ENCODE results near the gene KNOP1. TPM values are rescaled to one million over a fixed set of nuclear protein-coding genes. Genes with fewer than 3 reads are reported as not detected.

The KNOP1 gene
- total RNA-seq, 1 experiment from 2014 or later = 93.9 TPM

DNA sequence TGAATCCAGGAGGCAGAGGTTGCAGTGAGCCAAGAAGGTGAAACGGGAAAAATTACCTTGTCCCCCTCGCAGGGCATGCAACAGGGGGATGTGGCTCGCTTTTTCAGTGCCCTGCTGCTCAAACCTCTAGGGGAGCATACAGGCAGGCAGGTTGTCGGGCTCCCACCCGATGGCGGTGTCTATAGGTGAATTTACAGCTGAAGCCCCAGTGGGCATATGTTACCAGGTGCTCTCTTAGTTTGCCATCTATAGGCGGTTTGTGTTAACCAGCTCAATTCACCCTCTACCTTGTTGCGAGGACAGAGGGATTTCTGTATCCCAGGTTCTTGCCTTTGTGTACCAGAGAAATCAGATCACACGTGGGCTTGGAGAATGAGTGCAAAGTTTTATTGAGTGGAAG, 49.0 kb upstream of the KNOP1 start:
- peak overlapping the region; percentile 11 for H2BK12ac ChIP-seq (ENCODE audit: insufficient read length, low read depth, low read length)
- no peak overlapping the region for H3T11ph ChIP-seq (ENCODE audit: low read length)
- no peak overlapping the region for H3K4me3 Mint-ChIP-seq
- no peak overlapping the region for H3K14ac ChIP-seq (ENCODE audit: insufficient read depth, low read length)
- no peaks in the 10 kb centered on the region for H3K27me3 Mint-ChIP-seq (ENCODE audit: low read depth)
- H2BK15ac ChIP-seq (ENCODE audit: low read depth, low read length) = no peak overlapping the region
- DNase-seq = no peak
- H3K9me3 ChIP-seq (ENCODE audit: control insufficient read depth, low read depth, low read length) = no peaks in the 10 kb centered on the region
- H2BK120ac ChIP-seq (ENCODE audit: low read depth, low read length, poor library complexity, severe bottlenecking) = no peak overlapping the region
- H2BK5ac ChIP-seq (ENCODE audit: insufficient read length, low read length) = no peak overlapping the region
- no peak overlapping the region for H3K4ac ChIP-seq (ENCODE audit: low read depth, low read length)
- H4K8ac ChIP-seq (replicated peaks; ENCODE audit: insufficient read length, low read depth, low read length) = no peak overlapping the region
- H4K5ac ChIP-seq (ENCODE audit: insufficient read length, low read depth, low read length) = no peak overlapping the region
- WGBS (ENCODE audit: extremely low coverage, insufficient read length, low lambda C conversion rate) = no CpG with 5 or more reads among the region's 9 CpGs
- no peaks in the 10 kb centered on the region for H3K79me1 ChIP-seq (ENCODE audit: insufficient read depth, low read depth, low read length, poor library complexity, severe bottlenecking)
- H2AK5ac ChIP-seq (ENCODE audit: insufficient read length, low read length) = no peak overlapping the region
- H3K4me2 ChIP-seq (ENCODE audit: insufficient read depth, insufficient read length, low read length) = no peak overlapping the region
- no peak overlapping the region for H4K91ac ChIP-seq (ENCODE audit: insufficient read length, low read depth, low read length)
- H3K27ac Mint-ChIP-seq = peak overlapping the region in 1 of 3 experiments; percentile 40; a peak in 1 of 7 replicates
- peaks cover 4% of the 10 kb centered on the region; the same call in 1 of the 2 replicates for H3K4me1 ChIP-seq (ENCODE audit: insufficient read depth, low read length)
- no peaks in the 10 kb centered on the region for H3K23me2 ChIP-seq (ENCODE audit: insufficient read length, low read depth, low read length, poor library complexity, severe bottlenecking)
- no peaks in the 10 kb centered on the region for H3K27me3 ChIP-seq (ENCODE audit: insufficient read depth, low read length)
- TF ChIP-seq, protein P1, sequence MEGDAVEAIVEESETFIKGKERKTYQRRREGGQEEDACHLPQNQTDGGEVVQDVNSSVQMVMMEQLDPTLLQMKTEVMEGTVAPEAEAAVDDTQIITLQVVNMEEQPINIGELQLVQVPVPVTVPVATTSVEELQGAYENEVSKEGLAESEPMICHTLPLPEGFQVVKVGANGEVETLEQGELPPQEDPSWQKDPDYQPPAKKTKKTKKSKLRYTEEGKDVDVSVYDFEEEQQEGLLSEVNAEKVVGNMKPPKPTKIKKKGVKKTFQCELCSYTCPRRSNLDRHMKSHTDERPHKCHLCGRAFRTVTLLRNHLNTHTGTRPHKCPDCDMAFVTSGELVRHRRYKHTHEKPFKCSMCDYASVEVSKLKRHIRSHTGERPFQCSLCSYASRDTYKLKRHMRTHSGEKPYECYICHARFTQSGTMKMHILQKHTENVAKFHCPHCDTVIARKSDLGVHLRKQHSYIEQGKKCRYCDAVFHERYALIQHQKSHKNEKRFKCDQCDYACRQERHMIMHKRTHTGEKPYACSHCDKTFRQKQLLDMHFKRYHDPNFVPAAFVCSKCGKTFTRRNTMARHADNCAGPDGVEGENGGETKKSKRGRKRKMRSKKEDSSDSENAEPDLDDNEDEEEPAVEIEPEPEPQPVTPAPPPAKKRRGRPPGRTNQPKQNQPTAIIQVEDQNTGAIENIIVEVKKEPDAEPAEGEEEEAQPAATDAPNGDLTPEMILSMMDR (conservative IDR thresholded peaks at IDR 0.05) = no peak
- peaks cover 14% of the 10 kb centered on the region in 2 experiments for H3K9me3 Mint-ChIP-seq
- H3K79me2 ChIP-seq (ENCODE audit: insufficient read depth, low read length) = no peaks in the 10 kb centered on the region
- no peak overlapping the region for H2BK20ac ChIP-seq (ENCODE audit: low read depth, low read length, poor library complexity, severe bottlenecking)
- H4K20me1 ChIP-seq (ENCODE audit: control insufficient read depth, insufficient read depth, insufficient read length) = no peaks in the 10 kb centered on the region
- no peak overlapping the region for H3K18ac ChIP-seq (ENCODE audit: insufficient read length, low read depth, low read length)
- H3K27ac ChIP-seq (ENCODE audit: insufficient read length, low read depth, low read length) = no peak overlapping the region
- H3K23ac ChIP-seq (ENCODE audit: insufficient read length, low read depth, low read length) = no peak overlapping the region
- H2AFZ ChIP-seq (ENCODE audit: low read length) = no peak overlapping the region
- peaks cover 10 to 26% (median 14%) of the 10 kb centered on the region in 3 experiments for H3K36me3 Mint-ChIP-seq (ENCODE audit: insufficient read depth in 1 of 3, low read depth in 3 of 3)
- H3K4me1 Mint-ChIP-seq = peaks cover 11 to 16% of the 10 kb centered on the region in 2 experiments
- H3K9ac ChIP-seq (ENCODE audit: extremely low read depth, insufficient read length, low read length) = no peak overlapping the region
- no peak overlapping the region for H3K56ac ChIP-seq (ENCODE audit: insufficient read length, low read depth, low read length)
